GM19455 (cell line): Measurements from ENCODE around the gene NEUROG3.

ENCODE experiments used
- ATAC-seq: cut with Tn5 transposase; IDR thresholded peaks from one replicate; pipeline ENCODE4 v1.9.1; 2021; ENCODE audit not compliant: unreplicated experiment

NEUROG3 gene, protein sequence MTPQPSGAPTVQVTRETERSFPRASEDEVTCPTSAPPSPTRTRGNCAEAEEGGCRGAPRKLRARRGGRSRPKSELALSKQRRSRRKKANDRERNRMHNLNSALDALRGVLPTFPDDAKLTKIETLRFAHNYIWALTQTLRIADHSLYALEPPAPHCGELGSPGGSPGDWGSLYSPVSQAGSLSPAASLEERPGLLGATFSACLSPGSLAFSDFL

DNA sequence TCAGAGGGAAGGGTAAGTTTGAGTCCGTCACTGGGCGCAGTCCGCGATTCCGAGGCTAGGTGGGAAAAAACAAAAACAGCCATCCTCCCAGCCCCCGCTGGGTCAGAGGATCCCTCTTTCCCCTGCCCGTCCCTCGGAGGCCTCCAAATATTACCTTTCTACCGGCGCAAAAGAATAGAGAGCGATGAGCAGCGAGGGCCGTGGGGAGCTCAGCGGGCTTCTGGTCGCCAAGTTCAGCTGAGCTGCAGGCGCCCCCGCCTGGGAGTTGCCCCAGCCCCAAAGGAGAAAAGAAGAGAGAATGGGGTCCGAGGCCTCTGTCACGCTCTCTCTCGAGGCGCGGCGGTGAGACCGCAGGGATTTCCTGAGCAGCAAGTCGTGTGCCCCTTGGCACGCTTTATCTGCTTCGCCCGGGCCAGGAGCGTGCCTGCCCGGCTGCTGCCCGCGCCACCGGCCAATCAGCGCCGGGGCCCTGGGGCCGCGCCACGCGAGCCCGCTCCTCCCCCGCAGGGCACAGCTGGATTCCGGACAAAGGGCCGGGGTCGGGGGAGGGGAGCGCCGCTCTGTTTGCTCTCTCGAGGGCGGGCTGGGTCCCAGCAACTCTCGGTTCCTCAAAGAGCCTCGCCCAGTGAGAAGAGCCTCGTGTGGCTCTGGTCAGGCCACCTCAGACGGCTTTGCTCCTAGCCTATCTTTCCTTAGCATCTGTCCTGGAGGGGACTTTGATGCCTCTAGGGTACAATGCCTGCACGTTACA is at the start of gene NEUROG3:
TSS of gene NEUROG3 (minus strand) at position 367 of the 751 bp plus-strand sequence. CDS start 379 bp downstream, outside the sequence.
- no peak for ATAC-seq

DNA sequence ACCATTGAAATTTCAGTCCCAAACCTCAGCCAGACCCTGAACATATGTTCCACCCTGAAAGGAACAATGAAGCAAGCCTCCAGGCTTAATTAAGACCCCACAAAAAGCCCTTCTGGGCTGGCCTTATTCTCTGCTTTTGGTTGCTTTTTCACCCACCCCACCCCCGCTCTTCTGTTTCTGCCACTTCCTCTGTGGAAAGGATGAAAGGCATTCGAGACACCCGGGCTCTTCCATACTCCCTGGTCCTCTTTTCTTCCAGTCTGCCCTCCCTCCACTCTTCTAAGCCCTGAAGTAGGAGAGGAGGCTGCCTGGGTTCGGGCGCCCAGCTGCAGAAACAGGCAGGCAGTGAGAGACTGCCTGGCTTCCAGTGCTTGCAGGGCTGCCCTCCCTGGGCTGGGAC is 47.4 kb upstream of the NEUROG3 start:
- no peak for ATAC-seq

DNA sequence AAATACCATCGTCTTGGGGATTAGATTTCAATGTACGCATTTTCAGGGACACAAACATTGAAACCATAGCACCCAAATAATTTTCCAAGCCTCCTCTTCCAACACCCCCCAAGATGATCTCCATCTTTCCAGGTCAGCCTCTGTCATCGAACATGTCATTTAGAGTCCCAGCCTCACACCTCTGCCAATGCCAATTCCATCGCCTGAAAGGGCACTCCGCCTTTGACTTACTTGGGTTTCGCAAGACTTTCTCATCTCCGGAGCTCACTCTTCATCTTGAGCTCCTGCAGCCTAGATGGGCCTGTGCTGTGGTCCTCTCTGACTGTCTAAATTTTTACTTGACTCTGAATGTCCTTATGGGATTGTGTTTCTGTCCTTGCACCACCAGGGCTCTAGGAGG is 46.4 kb upstream of the NEUROG3 start:
- ATAC-seq = no peak

DNA sequence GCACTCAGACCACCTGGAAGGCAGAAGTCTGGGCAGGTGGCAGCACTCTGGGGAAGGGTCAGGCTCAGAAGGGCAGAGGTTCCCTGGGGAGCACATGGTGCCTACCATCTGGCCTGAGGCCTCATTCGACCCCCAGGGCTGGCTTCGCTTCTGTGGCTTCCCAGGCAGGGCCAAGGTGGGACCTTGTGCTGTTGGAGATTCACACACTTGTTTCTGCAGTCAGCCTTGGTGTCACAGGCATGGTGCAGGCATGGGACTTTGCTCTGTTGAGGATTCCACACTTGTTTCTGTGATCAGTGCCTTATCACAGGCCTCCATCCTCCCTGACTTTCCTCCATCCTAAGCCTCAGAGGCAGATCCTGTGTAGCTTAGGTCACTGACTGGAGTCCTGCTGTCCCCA is 45.5 kb upstream of the NEUROG3 start:
- ATAC-seq = no peak

DNA sequence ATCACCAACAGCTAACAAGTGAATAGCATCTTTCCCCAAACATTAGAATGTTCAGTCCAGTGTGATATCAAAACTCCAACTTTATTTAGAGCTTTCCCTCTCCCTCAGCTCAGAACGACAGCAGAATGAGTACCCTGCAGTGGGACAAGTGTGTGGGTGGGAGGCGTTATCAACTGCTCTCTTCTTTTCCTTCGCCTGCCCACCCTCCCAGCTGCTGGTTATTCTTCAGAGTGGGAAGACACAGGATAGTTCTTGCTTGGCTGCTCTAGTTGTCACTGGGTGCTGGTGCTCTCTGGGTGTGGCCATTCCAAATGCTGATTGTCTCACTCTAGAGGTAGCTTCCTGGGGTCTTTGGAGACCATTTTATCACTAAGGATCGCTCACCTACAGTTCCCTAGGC is 43.1 kb upstream of the NEUROG3 start:
- ATAC-seq = no peak

DNA sequence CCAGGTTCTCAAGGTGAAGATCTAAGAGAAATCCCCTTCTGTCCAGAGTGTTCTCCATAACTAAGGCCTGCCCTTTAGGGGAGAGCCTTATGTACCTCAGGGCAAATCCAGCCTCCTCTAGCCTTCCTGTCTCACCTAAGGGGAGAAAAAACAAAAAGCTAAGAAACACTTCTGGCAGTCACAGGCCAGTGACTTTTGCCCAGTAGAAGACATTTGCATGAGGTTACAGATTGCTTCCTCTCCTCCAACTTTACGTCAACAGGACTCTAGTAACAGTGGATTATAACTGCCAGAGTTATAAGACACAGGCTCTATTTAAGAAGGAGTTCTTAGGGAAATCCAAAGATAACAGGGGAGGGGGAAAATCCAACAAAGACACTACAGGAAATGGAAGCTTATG is 40.9 kb upstream of the NEUROG3 start:
- ATAC-seq = no peak

DNA sequence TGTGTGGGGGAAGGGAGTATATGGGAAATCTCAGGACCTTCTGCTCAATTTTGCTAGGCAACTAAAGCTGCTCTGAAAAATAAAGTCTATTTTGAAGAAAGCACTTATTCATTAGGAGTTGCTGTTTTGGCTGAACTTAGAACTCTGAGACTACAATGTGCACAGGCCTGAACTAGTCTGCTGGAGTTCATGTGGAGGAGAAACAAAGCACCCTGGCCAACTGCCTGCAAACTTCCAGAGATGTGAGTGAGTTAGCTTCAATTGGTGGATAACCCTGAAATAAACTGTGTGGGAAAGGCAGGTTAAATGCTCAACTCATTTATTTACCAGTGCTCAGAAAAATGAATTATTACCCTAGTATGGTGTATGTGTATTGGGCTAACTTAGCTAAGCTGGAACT is 39.5 kb upstream of the NEUROG3 start:
- no peak for ATAC-seq

DNA sequence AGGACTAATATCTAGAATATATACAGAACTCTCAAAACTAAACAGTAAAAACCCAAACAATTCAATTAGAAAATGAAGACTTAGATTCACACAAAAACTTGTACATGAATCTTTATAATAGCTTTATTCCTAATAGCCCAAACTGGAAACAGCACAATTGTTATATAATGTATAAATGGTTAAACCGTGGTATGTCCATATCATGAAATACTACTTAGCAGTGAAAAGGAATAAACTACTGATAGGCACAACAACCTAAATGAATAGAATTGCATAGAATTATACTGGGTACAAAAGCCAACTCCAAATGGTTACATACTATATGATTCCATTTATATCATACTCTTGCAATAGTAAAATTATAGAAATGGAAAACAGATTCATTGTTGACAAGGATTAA is 35.9 kb upstream of the NEUROG3 start:
- ATAC-seq = no peak

DNA sequence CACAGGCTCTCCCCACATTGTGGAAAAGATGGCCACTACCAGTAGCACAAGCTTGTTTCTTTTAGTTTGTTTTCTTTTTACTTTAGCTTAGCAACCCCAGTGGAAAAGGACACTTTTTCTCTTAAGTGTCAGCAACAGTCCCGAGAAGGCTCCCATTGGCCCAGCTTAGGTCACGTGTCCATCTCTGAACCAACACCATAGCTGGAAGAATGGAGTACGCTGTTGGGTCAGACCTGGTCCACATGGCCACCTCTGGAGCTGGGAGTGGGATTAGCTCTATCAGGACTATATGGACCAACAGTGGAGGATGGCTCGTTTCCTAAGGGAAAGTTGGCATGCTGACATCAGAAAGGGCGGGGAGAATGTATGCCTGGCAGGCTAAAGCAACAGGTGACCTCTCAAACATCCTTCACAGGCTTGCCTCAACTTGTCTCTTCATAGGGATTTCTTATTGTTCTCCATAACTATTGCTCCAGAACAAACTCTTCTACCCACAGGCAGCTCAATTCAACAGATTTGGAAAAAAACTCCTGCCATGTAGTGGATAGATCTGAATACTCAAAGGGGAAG is 27.6 kb upstream of the NEUROG3 start:
- no peak for ATAC-seq

DNA sequence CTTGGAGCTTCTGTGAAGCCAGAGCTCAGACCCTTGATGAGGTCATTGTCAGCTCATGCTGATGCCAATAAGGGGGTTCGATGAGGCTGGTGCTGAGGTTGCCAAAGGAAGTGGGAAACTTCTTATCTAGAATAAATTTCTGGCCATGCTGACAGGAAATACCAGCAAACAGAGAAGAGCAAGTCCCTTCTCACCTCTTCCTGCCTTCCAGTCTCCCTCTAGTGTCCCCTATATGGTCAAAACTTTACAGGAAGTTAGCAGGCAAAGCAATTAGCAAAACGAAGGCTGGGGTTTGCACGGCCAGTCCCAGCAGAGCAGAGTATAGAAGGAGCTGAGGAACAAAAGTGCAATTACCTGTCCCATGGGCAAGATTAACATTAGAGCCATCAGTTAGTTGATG is 15.1 kb upstream of the NEUROG3 start:
- ATAC-seq = no peak

DNA sequence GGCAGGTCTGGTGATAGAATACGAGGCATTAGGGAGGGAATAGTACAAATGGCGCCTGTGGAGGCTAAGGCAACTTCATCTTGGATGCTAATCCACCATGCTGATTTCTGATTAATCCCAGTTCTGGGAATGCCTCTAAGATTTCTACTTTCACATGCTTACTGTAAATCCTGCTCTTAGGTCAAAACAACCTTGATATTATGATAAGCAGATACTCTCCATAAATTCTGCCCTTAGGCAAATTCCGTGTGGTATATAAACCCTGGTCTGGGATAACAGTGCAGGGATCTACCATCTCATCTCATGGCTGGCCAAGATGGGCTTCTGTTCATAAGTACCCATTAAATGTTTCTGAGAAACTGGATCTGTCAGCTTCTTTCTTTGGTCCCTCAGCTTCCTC is 11.4 kb upstream of the NEUROG3 start:
- ATAC-seq = no peak

DNA sequence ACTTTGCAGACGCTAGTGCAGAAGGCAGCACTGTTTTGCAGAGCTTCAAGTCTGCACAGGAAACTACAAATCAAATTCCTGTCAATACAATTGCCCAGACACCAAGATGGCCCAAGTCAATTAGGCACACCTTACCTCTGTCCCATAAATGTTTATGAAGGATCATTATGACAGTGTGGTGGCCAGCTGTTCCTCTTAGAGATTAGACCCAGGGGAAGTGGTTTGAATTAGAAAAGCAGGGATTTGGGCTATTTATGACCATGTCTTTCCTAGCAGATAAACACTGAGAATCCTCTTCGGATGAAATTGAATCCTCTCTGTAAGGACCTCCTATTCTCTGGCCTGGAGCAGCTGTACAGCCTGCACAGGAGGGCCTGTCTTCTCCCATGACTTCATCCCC is 9.9 kb upstream of the NEUROG3 start:
- no peak for ATAC-seq

DNA sequence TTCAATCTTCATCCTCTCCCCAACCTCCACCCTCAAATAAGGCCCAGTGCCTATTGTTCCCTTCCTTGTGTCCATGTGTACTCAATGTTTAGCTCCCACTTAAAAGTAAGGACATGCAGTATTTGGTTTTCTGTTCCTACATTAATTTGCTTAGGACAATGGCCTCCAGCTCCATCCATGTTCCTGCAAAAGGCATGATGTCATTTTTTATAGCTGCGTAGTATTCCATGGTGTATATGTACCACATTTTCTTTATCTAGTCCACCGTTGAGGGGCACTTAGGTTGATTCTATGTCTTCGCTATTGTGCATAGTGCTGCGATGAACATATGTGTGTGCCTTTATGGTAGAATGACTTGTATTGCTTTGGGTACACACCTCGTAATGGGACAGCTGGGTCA is 7.2 kb upstream of the NEUROG3 start:
- no peak for ATAC-seq

DNA sequence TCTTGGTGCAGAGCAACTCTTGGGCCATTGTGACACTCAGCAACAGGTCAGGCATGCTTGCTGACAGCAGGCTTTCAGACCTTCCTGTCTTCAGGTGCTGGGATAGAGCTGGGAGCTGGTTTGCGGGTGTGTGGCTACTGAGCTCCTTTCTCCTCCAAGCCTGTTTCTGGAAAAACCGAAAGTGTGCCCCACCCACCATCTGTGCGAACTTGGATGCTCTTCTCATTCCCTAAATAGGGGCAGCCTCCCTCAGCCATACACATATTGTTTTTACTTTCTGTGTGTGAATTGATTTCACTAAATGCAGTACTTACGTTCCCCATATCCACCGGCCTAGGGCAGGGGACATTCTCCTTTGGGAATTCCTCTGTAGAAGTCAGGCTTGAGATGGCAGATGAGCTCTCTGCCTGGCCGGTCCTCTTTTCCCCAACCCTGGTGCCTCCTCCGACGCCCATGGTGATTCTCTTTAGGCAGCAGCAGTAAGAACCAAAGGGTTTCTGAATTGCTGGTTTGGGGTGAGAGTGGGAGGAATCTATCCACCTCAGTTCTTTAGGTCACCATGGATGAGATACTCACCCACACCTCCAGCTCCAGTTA is 6.3 kb upstream of the NEUROG3 start:
- no peak for ATAC-seq

DNA sequence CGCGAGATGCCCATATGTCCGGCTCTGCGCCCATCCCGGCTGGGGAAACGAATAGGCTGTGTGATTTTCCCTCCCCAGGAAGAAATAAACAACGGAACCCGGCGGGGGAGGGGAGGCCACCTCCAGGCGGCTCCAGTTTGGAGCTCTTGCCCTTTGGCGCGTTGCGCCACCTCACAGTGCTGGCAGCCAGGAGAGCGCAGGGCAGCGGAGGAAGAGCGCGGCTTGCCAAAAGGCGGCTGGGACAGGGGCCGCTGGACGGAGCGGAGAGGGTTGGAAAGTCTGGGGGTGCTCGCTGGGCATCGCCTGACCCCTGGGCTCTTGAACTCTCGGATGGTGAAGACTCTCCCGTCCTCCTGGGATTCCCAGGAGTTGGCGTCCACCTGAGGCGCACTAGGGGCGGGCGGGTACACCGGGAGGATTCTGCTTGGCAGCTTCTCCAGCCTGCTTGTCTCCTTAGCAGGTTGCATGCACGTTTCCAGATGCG is 5.3 kb upstream of the NEUROG3 start:
- no peak for ATAC-seq

DNA sequence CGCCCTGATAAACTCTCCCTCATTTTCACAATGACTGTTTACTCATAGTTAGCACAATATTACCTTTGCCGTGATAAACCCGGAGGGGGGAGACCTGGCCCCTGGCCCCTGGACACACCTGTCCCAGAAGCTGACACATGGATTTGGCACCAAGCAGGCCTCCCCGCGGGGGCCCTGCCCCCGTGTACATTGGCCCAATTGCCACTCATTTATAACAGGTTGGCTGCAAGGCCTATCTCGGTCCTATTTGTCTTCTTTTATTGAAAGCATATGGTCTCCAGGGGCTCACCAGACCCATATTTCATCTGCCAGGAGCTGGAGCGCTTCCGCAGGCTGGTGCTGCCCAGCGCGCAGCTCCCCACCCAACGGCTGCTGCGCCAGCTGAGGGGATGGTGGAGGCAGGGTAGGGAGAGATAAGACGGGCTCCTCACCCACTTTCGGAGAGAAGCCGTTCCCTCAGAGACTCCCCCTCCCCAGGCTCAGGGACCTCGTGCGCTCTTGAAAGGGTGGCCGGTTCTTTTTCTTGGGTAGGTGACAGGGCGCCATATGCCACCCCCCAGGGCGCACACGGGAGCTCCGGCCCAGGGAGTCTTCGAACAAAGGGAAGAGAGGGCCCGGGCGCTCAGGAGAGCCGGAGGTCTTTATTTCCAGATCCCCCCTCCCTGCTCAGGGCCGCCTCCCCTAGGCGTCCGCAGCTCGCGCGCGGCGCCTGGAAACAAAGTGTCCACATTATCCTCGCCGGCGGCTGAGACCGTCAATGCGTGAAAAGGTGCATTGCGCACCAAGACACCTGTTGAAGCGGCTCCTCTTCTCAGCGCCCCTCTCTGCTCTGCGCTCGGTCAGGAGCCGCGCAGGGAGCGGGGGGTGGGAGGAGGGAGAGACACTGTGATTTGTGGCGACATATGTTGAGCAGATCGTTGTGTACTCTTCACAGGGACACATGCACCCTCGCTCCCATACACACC is 4.3 kb upstream of the NEUROG3 start:
- no peak for ATAC-seq

DNA sequence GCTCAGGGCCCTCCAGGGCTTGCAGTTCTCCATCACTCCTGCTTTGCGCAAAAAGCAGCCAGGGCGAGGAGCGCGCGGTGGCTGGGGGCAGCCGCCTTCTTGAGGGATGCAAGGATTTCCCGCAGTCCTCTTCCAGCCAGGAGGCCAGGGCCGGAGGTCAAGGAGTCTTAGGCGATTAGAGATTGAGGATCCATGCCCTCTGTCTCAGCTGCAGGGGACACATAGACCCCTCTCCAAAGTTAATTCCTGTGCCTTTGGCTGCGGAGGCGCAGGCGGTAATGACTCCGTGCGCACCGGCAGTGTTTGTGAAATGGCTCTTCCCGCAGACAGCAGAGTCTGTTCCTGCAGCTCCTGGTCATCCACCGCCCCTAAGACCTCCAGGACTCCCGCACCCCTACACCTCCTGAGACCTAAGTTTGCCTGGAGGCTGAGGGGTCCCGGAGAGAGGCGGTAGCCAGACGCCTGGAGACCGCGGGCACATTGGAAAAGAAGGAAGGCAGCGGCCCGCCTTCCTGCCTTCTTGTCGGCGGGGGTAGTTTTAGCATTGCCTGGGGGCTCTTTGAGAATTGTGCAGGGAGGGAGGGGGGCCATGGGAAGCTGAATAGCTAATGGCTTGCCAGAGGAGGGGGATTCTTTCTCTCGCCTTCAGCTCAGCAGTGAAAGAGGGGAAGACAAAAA is 3.3 kb upstream of the NEUROG3 start:
- ATAC-seq = no peak

DNA sequence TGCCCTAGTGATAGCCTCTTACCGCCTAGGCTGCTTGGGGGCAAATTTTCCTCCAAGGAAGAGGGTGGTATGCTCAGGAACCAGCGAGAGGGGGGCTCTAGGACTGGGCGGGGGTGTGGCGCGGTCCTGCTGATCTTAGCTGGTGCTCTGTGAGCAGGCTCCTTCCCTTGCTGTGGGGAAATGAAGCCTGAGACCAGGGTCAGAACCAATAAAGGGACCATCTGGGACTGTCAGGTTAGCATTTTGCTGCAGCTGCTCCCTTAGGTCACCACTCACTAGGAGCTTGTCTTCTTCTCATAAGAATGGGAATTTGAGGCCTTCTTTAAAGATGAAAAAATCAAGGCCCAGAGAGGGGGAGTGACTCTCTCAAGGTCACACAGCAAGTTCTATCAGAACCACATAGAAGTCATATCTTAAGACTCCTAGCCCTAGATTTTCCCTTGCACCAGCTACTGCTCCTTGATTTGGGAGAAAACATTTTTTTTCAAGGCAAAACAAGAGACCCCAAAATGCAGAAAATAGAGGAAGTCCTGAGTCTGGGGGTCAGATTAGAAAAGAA is 2.0 kb upstream of the NEUROG3 start:
- no peak for ATAC-seq

DNA sequence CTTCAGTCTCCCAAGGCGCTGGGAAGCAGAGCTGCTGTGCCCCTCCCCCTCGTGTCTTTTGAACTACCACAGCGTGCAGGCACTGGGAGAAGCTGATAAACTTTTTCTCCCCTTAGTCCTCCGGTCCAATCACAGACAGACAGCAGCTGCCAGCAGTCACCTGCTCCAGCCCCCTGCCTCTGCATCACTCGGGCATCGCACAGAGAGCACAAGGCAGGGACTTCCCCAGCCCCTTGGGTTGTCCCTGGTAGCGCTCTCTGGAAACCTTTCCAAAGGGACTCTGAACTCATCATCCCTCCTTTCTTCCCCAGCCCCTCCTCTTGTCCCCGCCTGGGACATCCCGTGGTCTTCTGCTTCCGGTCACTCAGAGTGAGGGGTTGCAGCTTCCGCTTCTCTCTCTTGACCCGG is 1.4 kb upstream of the NEUROG3 start:
- ATAC-seq = no peak
